ENCODE measurements around the gene LPCAT2. TPM values are rescaled to one million over a fixed set of nuclear protein-coding genes. Genes with fewer than 3 reads are reported as not detected.

Gene LPCAT2
- total RNA-seq, 1 experiment from 2014 or later: not detected

GRCh38 chr16:55499951-55500529 is 8.8 kb upstream of the LPCAT2 start:
- DNase-seq (ENCODE audit: low spot score): no peak
- in situ Hi-C loops (cut with HindIII; ENCODE audit: low sequenced_read_pairs): no loop called here

DNA sequence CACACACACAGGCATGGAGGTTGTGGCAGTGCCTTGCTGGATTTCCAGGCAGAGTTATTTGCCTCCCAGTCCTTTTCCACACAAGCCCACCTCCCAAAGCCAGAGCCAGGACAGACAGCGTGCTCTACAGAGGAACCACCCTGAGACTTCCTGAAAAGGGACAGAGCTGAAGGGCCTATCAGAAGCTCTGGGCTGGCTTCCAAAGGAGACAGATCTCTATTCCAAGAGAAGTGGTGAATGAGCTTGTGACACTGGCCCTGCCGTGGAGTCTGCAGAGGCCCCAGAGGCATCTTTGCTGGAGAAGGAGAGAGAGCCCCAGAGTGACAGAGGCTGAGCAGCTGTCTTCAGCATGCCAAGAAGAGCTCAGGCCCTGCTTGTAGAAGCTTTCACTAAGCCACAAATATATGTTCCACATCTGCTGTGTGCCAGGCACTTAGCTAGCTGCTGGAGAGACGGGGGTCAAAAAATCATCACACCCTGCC is 8.3 kb upstream of the LPCAT2 start:
- in situ Hi-C loops (cut with HindIII; ENCODE audit: low sequenced_read_pairs): no loop called here
- DNase-seq (ENCODE audit: low spot score): peak; percentile 14

GRCh38 chr16:55501549-55502322 is 7.1 kb upstream of the LPCAT2 start:
- no peak for DNase-seq (ENCODE audit: low spot score)
- in situ Hi-C loops (cut with HindIII; ENCODE audit: low sequenced_read_pairs): no loop called here

GRCh38 chr16:55502801-55503366 is 6.0 kb upstream of the LPCAT2 start:
- DNase-seq (ENCODE audit: low spot score): peak; percentile 49
- in situ Hi-C loops (cut with HindIII; ENCODE audit: low sequenced_read_pairs): no loop called here

- no peak for DNase-seq (ENCODE audit: low spot score)
- in situ Hi-C loops (cut with HindIII; ENCODE audit: low sequenced_read_pairs): no loop called here
Observed at GRCh38 chr16:55503726-55504550, 4.9 kb upstream of the LPCAT2 start.

DNA sequence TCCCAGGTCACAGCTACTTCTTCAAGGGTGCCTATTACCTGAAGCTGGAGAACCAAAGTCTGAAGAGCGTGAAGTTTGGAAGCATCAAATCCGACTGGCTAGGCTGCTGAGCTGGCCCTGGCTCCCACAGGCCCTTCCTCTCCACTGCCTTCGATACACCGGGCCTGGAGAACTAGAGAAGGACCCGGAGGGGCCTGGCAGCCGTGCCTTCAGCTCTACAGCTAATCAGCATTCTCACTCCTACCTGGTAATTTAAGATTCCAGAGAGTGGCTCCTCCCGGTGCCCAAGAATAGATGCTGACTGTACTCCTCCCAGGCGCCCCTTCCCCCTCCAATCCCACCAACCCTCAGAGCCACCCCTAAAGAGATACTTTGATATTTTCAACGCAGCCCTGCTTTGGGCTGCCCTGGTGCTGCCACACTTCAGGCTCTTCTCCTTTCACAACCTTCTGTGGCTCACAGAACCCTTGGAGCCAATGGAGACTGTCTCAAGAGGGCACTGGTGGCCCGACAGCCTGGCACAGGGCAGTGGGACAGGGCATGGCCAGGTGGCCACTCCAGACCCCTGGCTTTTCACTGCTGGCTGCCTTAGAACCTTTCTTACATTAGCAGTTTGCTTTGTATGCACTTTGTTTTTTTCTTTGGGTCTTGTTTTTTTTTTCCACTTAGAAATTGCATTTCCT is 3.4 kb upstream of the LPCAT2 start:
- DNase-seq (ENCODE audit: low spot score): no peak
- in situ Hi-C loops (cut with HindIII; ENCODE audit: low sequenced_read_pairs): no loop called here

- no peak for DNase-seq (ENCODE audit: low spot score)
- in situ Hi-C loops (cut with HindIII; ENCODE audit: low sequenced_read_pairs): no loop called here
Observed at GRCh38 chr16:55506083-55506482, 2.8 kb upstream of the LPCAT2 start.

GRCh38 chr16:55506708-55507107 is 2.2 kb upstream of the LPCAT2 start:
- DNase-seq (ENCODE audit: low spot score): no peak
- in situ Hi-C loops (cut with HindIII; ENCODE audit: low sequenced_read_pairs): no loop called here

- in situ Hi-C loops (cut with HindIII; ENCODE audit: low sequenced_read_pairs): no loop called here
- no peak for DNase-seq (ENCODE audit: low spot score)
Observed at GRCh38 chr16:55508271-55508921, 476 bp upstream of the LPCAT2 start.

DNA sequence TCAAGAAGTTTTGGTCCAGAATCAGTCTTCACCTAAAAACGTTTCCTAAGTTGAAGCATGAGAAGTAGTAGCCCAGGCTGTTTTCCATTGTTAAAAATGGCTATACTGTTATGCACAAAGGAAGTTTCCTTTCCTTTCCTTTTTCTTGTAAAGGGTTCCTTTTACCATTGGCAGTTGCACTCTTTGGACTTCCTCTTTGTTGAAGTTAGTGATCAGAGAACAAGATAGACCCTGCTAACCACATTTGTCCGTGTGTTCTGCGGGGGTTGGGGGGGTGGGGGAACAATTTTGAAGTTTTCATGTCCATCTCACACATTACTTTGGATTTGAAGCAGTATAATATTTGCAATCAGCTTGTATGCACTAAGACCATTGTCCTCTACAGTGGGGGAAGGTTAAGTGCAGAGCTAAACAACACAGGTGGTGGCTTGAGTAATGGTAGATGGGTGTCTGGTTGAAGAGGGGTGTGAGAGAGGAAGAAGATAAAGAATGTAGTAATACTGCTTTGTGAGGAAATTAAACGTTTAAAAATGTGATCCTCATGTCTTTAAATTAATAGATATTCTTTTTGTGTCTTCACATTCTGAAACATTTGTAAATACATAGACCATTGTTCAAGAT is 1.4 kb downstream of the LPCAT2 start:
- in situ Hi-C loops (cut with HindIII; ENCODE audit: low sequenced_read_pairs): no loop called here
- DNase-seq (ENCODE audit: low spot score): no peak

DNA sequence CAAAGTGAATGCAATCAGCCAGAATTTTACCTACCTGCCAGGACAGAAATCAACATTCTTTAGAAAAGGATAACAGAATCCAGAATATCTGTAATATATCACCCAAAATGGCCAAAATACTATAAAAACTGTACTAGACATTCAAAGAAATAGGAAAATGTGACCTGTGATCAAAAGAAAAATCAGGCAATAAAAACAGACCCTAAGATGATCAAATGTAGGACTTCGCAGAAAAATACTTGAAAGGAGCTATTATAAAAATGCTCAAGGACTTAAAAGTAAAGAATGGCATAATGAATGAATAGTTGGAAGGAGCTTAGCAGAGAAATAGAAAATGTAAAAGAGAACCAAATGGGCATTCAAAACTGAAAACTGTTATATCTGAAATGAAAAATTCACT is 4.1 kb downstream of the LPCAT2 start:
- in situ Hi-C loops (cut with HindIII; ENCODE audit: low sequenced_read_pairs): no loop called here
- DNase-seq (ENCODE audit: low spot score): no peak

- DNase-seq (ENCODE audit: low spot score): no peak
- in situ Hi-C loops (cut with HindIII; ENCODE audit: low sequenced_read_pairs): no loop called here
Observed at GRCh38 chr16:55513616-55514015, 4.7 kb downstream of the LPCAT2 start.

GRCh38 chr16:55515111-55515510 is 6.2 kb downstream of the LPCAT2 start:
- DNase-seq (ENCODE audit: low spot score): no peak
- in situ Hi-C loops (cut with HindIII; ENCODE audit: low sequenced_read_pairs): no loop called here

DNA sequence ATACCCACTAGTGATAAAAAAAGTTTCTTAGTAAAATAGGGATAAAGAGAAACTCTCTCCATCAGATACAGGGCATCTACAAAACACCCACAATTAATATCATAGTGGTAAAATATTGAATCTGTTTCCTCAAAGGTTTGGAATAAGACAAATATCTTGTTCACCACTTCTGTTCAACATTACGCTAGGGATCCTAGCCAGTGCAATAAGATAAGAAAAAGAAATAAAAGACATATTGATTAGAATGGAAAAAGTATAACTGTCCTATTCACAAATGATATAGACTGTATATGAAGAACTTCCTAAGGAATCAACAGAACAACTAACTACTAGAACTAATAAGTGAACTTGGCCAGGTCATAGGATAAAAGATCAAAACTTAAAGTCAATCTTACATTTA is 12.9 kb downstream of the LPCAT2 start:
- in situ Hi-C loops (cut with HindIII; ENCODE audit: low sequenced_read_pairs): no loop called here
- DNase-seq (ENCODE audit: low spot score): no peak

- DNase-seq (ENCODE audit: low spot score): no peak
- in situ Hi-C loops (cut with HindIII; ENCODE audit: low sequenced_read_pairs): no loop called here
Observed at GRCh38 chr16:55526441-55526840, 17.6 kb downstream of the LPCAT2 start.

GRCh38 chr16:55527885-55528284 is 19.0 kb downstream of the LPCAT2 start:
- DNase-seq (ENCODE audit: low spot score): no peak
- in situ Hi-C loops (cut with HindIII; ENCODE audit: low sequenced_read_pairs): no loop called here

GRCh38 chr16:55529018-55529417 is 20.1 kb downstream of the LPCAT2 start:
- DNase-seq (ENCODE audit: low spot score): no peak
- in situ Hi-C loops (cut with HindIII; ENCODE audit: low sequenced_read_pairs): no loop called here

- in situ Hi-C loops (cut with HindIII; ENCODE audit: low sequenced_read_pairs): no loop called here
- no peak for DNase-seq (ENCODE audit: low spot score)
Observed at GRCh38 chr16:55530316-55530856, 21.5 kb downstream of the LPCAT2 start.
